ENCODE measurements around the gene XYLT1.

DNA sequence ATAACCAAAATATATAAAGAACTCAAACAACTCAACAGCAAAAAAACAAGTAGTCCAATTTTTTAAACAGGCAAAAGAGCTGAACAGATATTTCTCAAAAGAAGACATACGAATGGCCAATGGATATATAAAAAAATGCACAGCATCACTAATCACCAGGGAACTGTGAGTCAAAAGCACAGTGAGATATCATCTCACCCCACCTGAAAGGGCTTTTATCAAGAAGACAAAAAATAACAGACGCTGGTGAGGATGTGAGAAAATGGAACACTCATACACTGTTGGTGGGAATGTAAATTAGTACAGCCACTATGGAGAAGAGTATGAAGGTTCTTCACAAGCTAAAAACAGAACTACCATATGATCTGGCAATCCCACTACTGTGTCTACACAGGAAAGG lies 7.4 kb downstream of the XYLT1 start:
- TF ChIP-seq SMC3 (IDR thresholded peaks at IDR 0.05; ENCODE audit: low read depth, low read length) (no peak), CTCF (IDR thresholded peaks at IDR 0.05) (no peak), CHD2 (IDR thresholded peaks at IDR 0.05; ENCODE audit: low read length, partially characterized antibody) (no peak), EP300 (IDR thresholded peaks at IDR 0.05; ENCODE audit: borderline replicate concordance in 1 of 2, low read depth in 1 of 2, low read length in 1 of 2) (no peak), POLR2AphosphoS5 (IDR thresholded peaks at IDR 0.05; ENCODE audit: low read depth, low read length) (no peak), MXI1 (IDR thresholded peaks at IDR 0.05; ENCODE audit: low read depth, low read length) (no peak), RXRA (IDR thresholded peaks at IDR 0.05; ENCODE audit: borderline replicate concordance, low read depth) (no peak), FOXM1 (IDR thresholded peaks at IDR 0.05; ENCODE audit: low read depth) (no peak)
- TF ChIP-seq, protein P1, sequence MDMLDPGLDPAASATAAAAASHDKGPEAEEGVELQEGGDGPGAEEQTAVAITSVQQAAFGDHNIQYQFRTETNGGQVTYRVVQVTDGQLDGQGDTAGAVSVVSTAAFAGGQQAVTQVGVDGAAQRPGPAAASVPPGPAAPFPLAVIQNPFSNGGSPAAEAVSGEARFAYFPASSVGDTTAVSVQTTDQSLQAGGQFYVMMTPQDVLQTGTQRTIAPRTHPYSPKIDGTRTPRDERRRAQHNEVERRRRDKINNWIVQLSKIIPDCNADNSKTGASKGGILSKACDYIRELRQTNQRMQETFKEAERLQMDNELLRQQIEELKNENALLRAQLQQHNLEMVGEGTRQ (IDR thresholded peaks at IDR 0.05; ENCODE audit: borderline replicate concordance, low read depth, low read length), result no peak

All from SK-N-SH (cell line).